Neural crest cell (in vitro differentiated cells): ENCODE results near the gene MTMR3. TPM values are rescaled to one million over a fixed set of nuclear protein-coding genes. Genes with fewer than 3 reads are reported as not detected.

ENCODE experiments used
- DNase-seq: peaks from one replicate; pipeline ENCODE4 v3.0.0; 2021; ENCODE audit warnings: low read depth, mixed read lengths, low spot score
- H3K27ac Mint-ChIP-seq: one replicate; pipeline ENCODE4 v1.8.0; 2021; ENCODE audit warnings: mild to moderate bottlenecking, mixed read lengths; ENCODE audit not compliant: unreplicated experiment
- H3K27me3 Mint-ChIP-seq: 2 replicates; pipeline ENCODE4 v1.8.0; 2021; ENCODE audit warnings: low read depth, mild to moderate bottlenecking, mixed read lengths
- H3K36me3 Mint-ChIP-seq: 2 replicates; pipeline ENCODE4 v1.8.0; 2021; ENCODE audit warnings: low read depth, mild to moderate bottlenecking, mixed read lengths
- H3K4me1 Mint-ChIP-seq: 2 replicates; pipeline ENCODE4 v1.8.0; 2021; ENCODE audit warnings: mixed read lengths
- H3K4me3 Mint-ChIP-seq: one replicate; pipeline ENCODE4 v1.8.0; 2021; ENCODE audit warnings: mild to moderate bottlenecking, mixed read lengths
- H3K9me3 Mint-ChIP-seq: 2 replicates; pipeline ENCODE4 v1.8.0; 2021; ENCODE audit warnings: mixed read lengths
- total RNA-seq: library from RNA; stranded (reverse); gene quantifications from 2 replicates; pipeline ENCODE4 v1.2.1, GENCODE V29; 2021
- TF ChIP-seq, protein P1 (sequence below): fragments of 200-600 bp; sonication (generic); conservative IDR thresholded peaks from 2 replicates; pipeline ENCODE4 v1.5.0; 2021; ENCODE audit warnings: antibody characterized with exemption, mild to moderate bottlenecking

The MTMR3 gene
- total RNA-seq, 1 donor from 2014 or later: 35.3 TPM

DNA sequence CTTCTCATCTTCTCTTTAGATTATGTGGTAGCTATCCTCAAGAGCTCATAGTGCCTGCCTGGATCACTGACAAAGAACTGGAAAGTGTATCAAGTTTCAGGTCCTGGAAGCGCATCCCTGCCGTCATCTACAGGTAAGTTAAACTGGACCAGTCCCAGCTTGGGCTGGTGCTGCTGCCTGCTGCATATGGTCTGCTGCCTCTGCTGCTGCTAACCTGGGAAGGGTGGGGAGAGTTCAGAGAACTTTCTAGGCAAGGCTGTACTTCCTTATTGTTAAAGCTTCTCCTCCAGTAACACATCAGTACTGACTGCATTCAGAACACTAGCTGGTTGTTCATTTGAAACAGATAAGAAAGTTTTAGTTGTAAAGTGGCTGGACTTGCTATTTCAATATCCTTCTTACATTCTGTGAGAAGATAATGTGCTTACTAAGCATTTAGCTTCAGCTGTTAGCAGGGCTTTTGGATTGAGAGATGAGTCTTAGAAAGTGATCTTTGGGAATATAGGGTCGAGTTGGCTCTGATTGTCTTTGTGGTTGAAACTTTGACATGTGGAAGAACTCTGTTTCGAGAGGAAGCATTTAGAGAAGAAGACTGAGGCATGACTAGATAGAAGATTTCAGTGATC lies 120.0 kb downstream of the MTMR3 start:
- H3K36me3 Mint-ChIP-seq: no peaks in the 10 kb centered on the region
- no peaks in the 10 kb centered on the region for H3K9me3 Mint-ChIP-seq
- H3K4me1 Mint-ChIP-seq: peaks cover 14% of the 10 kb centered on the region
- H3K27ac Mint-ChIP-seq: no peak overlapping the region
- H3K27me3 Mint-ChIP-seq: no peaks in the 10 kb centered on the region
- no peak overlapping the region for H3K4me3 Mint-ChIP-seq
- DNase-seq: no peak
- TF ChIP-seq, protein P1, sequence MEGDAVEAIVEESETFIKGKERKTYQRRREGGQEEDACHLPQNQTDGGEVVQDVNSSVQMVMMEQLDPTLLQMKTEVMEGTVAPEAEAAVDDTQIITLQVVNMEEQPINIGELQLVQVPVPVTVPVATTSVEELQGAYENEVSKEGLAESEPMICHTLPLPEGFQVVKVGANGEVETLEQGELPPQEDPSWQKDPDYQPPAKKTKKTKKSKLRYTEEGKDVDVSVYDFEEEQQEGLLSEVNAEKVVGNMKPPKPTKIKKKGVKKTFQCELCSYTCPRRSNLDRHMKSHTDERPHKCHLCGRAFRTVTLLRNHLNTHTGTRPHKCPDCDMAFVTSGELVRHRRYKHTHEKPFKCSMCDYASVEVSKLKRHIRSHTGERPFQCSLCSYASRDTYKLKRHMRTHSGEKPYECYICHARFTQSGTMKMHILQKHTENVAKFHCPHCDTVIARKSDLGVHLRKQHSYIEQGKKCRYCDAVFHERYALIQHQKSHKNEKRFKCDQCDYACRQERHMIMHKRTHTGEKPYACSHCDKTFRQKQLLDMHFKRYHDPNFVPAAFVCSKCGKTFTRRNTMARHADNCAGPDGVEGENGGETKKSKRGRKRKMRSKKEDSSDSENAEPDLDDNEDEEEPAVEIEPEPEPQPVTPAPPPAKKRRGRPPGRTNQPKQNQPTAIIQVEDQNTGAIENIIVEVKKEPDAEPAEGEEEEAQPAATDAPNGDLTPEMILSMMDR: no peak

DNA sequence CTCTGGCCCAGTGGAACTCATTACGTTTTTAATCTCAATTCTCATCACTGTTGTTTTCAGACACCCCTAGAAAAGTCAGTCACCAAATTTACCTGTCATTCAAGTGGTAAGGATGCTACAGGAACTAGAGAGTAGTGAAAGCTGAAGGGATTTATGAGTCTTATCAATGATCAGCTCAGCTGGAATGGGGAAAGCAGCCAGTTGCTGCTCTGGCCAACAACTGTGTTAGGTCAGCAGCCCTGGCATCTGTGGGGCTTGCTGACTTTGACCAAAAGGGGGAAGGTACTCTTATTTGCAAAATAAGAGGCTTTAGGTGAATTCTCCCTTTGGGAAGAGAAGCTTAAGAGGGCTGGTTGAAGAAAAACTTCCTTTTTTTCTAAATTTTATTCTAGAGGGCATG lies 121.1 kb downstream of the MTMR3 start:
- TF ChIP-seq, protein P1: no peak
- H3K4me1 Mint-ChIP-seq: peaks cover 25% of the 10 kb centered on the region
- no peak overlapping the region for H3K4me3 Mint-ChIP-seq
- no peaks in the 10 kb centered on the region for H3K9me3 Mint-ChIP-seq
- no peak overlapping the region for H3K27ac Mint-ChIP-seq
- no peaks in the 10 kb centered on the region for H3K36me3 Mint-ChIP-seq
- H3K27me3 Mint-ChIP-seq: no peaks in the 10 kb centered on the region
- DNase-seq: no peak

DNA sequence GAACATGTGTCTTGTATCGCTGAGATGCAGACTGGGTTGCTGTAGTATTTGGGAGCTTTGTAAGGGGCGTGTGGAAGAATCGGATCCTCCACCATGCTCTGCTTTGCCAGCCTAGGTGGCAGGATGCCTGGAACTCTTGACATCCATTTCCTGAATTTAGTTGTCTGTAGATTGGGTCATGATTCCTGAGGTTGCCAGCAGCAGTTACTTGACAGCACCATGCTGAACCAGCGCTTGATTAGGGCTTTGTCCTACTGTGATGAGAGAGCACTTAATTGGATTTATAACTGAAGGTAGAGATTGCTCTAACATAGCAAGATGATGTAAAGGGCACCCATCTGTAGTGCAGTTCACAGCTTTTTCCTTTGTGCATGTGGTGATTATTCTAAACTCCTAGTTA lies 121.7 kb downstream of the MTMR3 start:
- no peak overlapping the region for H3K27ac Mint-ChIP-seq
- H3K4me1 Mint-ChIP-seq: peaks cover 25% of the 10 kb centered on the region
- no peak overlapping the region for H3K4me3 Mint-ChIP-seq
- no peak for DNase-seq
- no peaks in the 10 kb centered on the region for H3K9me3 Mint-ChIP-seq
- no peaks in the 10 kb centered on the region for H3K27me3 Mint-ChIP-seq
- H3K36me3 Mint-ChIP-seq: no peaks in the 10 kb centered on the region
- TF ChIP-seq, protein P1: no peak

DNA sequence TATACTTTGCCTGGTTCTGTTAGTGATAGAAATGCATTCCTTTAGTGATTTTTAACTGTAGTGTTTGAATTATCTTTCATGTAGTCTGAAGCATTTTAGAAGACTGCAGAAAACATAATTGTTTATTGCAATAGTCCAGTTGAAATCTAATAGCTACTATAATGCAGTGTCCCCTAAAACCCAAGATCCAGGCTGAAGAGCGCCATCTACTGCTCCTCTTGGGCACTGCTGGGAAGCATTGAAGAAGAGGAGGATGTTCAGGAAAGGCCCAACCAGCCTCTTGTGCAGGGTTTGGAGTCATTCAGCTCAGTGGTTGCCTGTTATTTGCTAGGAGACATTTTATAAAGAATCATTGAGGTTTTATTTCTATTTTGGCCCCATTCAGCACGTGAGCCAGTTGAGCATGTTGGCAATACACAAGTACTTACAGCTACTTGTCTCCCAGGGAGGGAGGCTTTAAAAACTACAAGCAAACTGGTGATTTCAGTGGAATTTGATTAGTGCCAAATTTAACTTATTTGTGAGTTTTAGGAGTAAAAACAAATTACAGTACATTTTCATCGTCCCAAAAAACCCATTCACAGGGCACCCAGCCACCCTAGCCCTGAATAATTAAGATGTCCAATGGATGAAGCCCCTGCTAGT lies 122.4 kb downstream of the MTMR3 start:
- Mint-ChIP-seq H3K4me1 (peaks cover 25% of the 10 kb centered on the region), H3K36me3 (no peaks in the 10 kb centered on the region), H3K4me3 (no peak overlapping the region), H3K27me3 (no peaks in the 10 kb centered on the region), H3K9me3 (no peaks in the 10 kb centered on the region), H3K27ac (no peak overlapping the region)
- DNase-seq: peak; percentile 75
- TF ChIP-seq, protein P1: peak; percentile 98

DNA sequence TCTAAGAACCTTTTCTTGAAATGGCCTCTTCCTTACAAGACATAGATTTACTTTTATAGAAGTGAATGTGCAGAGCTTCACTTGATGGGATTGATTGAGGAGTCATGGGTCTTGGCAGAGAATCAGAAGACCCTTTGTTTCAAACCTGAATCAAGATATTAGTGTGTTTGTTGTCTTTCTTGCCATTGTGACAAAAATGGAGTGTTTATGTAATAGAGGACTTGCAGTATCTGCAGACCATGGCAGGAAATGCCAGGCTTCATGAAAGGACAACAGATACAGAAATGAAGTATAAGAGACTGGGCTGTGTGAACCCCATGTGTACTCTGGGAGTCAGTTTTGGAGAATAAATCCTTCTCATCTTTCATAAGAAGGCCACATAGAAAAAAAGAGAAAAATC lies 124.4 kb downstream of the MTMR3 start:
- Mint-ChIP-seq H3K27ac (no peak overlapping the region), H3K27me3 (no peaks in the 10 kb centered on the region), H3K4me3 (no peak overlapping the region), H3K4me1 (peaks cover 25% of the 10 kb centered on the region), H3K9me3 (no peaks in the 10 kb centered on the region), H3K36me3 (no peaks in the 10 kb centered on the region)
- TF ChIP-seq, protein P1: no peak
- DNase-seq: no peak
